ENCODE data around the gene CHMP6.

GRCh38 chr17:80969030-80969673 lies 22.5 kb upstream of the CHMP6 start:
- no peak for TF ChIP-seq EZH2 (IDR thresholded peaks at IDR 0.05; ENCODE audit: borderline replicate concordance, insufficient read depth, low read length, poor library complexity, severe bottlenecking)
- TF ChIP-seq POLR2AphosphoS5 (IDR thresholded peaks at IDR 0.05), result no peak
- no peak for TF ChIP-seq RAD21 (conservative IDR thresholded peaks at IDR 0.05)
- TF ChIP-seq TAF1 (IDR thresholded peaks at IDR 0.05; ENCODE audit: low read depth), result no peak
- TF ChIP-seq CTCF (IDR thresholded peaks at IDR 0.05; ENCODE audit: poor library complexity, severe bottlenecking), result no peak
- TF ChIP-seq REST (IDR thresholded peaks at IDR 0.05; ENCODE audit: borderline replicate concordance), result no peak
- TF ChIP-seq EP300 (conservative IDR thresholded peaks at IDR 0.05; ENCODE audit: poor library complexity, severe bottlenecking), result no peak

All from neural cell (in vitro differentiated cells).